ENCODE data around the gene CFAP68.

Gene CFAP68

DNA sequence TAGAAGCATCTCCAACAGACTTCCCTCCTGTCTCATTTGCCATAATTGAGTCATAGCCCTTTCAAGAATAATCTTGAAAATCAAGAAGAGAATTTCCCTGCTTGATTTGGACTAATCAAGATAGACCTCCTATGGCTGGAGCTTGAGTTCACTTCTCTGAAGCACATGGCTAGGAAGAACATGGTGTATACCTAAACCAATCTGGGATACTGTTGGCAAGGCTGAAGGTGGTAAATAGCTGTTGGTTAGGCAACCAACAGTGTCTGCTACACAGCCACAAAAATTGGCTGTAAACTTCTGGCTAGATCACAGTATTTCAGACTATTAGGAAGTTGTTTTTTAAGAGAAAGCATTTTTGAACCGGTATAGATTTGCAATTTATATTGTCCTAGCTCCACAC lies 27.3 kb downstream of the CFAP68 start:
- CTCF ChIA-PET, result no interaction called here
- no peak for TF ChIP-seq RBAK (tag by site-specific recombination; IDR thresholded peaks at IDR 0.05)
- no peak for TF ChIP-seq ZNF560 (tag by site-specific recombination; IDR thresholded peaks at IDR 0.05; ENCODE audit: borderline replicate concordance)
- TF ChIP-seq ZNF280D (tag by site-specific recombination; IDR thresholded peaks at IDR 0.05), result no peak
- H3K9me3 ChIP-seq (ENCODE audit: control insufficient read depth, insufficient read depth, low read depth, low read length), result no peaks in the 10 kb centered on the region
- no peaks in the 10 kb centered on the region for H3K4me1 ChIP-seq (ENCODE audit: control insufficient read depth, insufficient read depth, low read length)
- H3K36me3 ChIP-seq (ENCODE audit: control insufficient read depth in 2 of 2, insufficient read depth in 1 of 2, low read length in 2 of 2), result no peaks in the 10 kb centered on the region
- H3K4me3 ChIP-seq (ENCODE audit: low read depth, low read length), result no peak overlapping the region
- H3K27ac ChIP-seq (ENCODE audit: extremely low read depth, low read depth, low read length), result no peak overlapping the region
- POLR2A ChIA-PET, result no interaction called here

DNA sequence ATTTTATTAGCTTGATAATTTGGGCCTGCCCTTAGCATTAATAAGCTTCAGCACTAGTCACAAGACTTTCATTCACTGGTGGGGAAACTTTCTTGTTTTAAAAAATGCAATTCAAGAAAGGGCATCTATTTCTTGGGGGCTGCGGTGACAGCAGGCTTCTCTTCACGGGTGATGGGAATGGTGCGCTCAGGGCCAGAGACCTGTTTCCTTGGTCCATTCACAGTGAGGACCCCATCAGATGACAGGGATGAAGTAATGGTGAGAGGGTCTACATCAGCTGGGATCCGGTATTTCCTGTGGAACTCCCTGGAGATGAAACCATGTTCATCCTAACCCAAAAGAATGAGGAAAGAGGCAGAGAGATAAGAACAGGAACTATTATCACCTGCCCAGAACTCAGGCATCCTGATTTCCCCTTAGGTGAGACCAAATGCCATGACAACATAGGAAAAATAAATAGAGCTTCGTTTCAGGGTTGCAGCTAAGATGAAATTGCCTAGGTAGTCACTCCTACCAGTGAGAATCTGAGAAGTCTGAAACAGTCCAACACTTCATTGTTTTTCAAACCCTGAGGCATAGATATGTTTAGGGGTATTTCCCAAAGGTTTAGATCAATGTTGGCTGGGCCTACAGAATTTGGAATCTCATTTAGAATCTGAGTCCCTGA lies 29.4 kb downstream of the CFAP68 start:
- TF ChIP-seq ZNF404 (tag by site-specific recombination; IDR thresholded peaks at IDR 0.05), result no peak
- no peak for TF ChIP-seq ZNF302 (tag by site-specific recombination; IDR thresholded peaks at IDR 0.05; ENCODE audit: low read depth)
- no peak for TF ChIP-seq ZNF433 (tag by site-specific recombination; IDR thresholded peaks at IDR 0.05; ENCODE audit: low read depth)
- no peak for TF ChIP-seq ZNF621 (tag by site-specific recombination; IDR thresholded peaks at IDR 0.05)
- no peak for TF ChIP-seq ZNF423 (tag by site-specific recombination; IDR thresholded peaks at IDR 0.05)
- TF ChIP-seq HOXC10 (CRISPR knock-in tag; IDR thresholded peaks at IDR 0.05), result no peak
- no peak for TF ChIP-seq ZNF202 (tag by site-specific recombination; IDR thresholded peaks at IDR 0.05; ENCODE audit: borderline replicate concordance)
- no peak for TF ChIP-seq ZBTB8A (tag by site-specific recombination; IDR thresholded peaks at IDR 0.05)
- no peak for TF ChIP-seq IKZF3 (tag by site-specific recombination; IDR thresholded peaks at IDR 0.05)
- no peak for TF ChIP-seq RBAK (tag by site-specific recombination; IDR thresholded peaks at IDR 0.05)
- no peak for TF ChIP-seq YY1 (tag by site-specific recombination; IDR thresholded peaks at IDR 0.05)
- TF ChIP-seq ZBTB48 (tag by site-specific recombination; IDR thresholded peaks at IDR 0.05), result no peak
- no peak for TF ChIP-seq ZNF266 (tag by site-specific recombination; IDR thresholded peaks at IDR 0.05; ENCODE audit: low read depth)
- no peak for TF ChIP-seq ZNF580 (tag by site-specific recombination; IDR thresholded peaks at IDR 0.05)
- no peak for TF ChIP-seq BCL11A (tag by site-specific recombination; IDR thresholded peaks at IDR 0.05; ENCODE audit: low read depth)
- TF ChIP-seq ZNF19 (tag by site-specific recombination; IDR thresholded peaks at IDR 0.05; ENCODE audit: low read depth), result no peak
- TF ChIP-seq ZNF660 (tag by site-specific recombination; IDR thresholded peaks at IDR 0.05), result no peak
- TF ChIP-seq ZNF133 (tag by site-specific recombination; IDR thresholded peaks at IDR 0.05), result no peak
- Histone ChIP-seq H3K9me3 (ENCODE audit: control insufficient read depth, insufficient read depth, low read depth, low read length) (no peaks in the 10 kb centered on the region), H3K4me1 (ENCODE audit: control insufficient read depth, insufficient read depth, low read length) (no peaks in the 10 kb centered on the region), H3K36me3 (ENCODE audit: control insufficient read depth in 2 of 2, insufficient read depth in 1 of 2, low read length in 2 of 2) (no peaks in the 10 kb centered on the region), H3K27ac (ENCODE audit: extremely low read depth, low read depth, low read length) (no peak overlapping the region), H3K4me3 (ENCODE audit: low read depth, low read length) (no peak overlapping the region)
- ChIA-PET CTCF (interaction anchor here (0.5 to 1.0 kb wide), 3 partner anchors 9 to 136 kb away, joined by 3 to 4 read pairs (median 3); no protein-coding TSS in a partner anchor), POLR2A (interaction anchor here (1.2 kb wide), 1 partner anchor 37 kb away, joined by 4 read pairs; the partner anchor contains the start of gene ALG9)

GRCh38 chr11:111909378-111909777 lies 30.0 kb downstream of the CFAP68 start:
- no peak overlapping the region for H3K27ac ChIP-seq (ENCODE audit: extremely low read depth, low read depth, low read length)
- no peaks in the 10 kb centered on the region for H3K9me3 ChIP-seq (ENCODE audit: control insufficient read depth, insufficient read depth, low read depth, low read length)
- POLR2A ChIA-PET, result interaction anchor here (1.2 kb wide), 1 partner anchor 38 kb away, joined by 4 read pairs; the partner anchor contains the start of gene ALG9
- no peaks in the 10 kb centered on the region for H3K36me3 ChIP-seq (ENCODE audit: control insufficient read depth in 2 of 2, insufficient read depth in 1 of 2, low read length in 2 of 2)
- no peaks in the 10 kb centered on the region for H3K4me1 ChIP-seq (ENCODE audit: control insufficient read depth, insufficient read depth, low read length)
- H3K4me3 ChIP-seq (ENCODE audit: low read depth, low read length), result no peak overlapping the region
- CTCF ChIA-PET, result no interaction called here
- TF ChIP-seq, protein P1, sequence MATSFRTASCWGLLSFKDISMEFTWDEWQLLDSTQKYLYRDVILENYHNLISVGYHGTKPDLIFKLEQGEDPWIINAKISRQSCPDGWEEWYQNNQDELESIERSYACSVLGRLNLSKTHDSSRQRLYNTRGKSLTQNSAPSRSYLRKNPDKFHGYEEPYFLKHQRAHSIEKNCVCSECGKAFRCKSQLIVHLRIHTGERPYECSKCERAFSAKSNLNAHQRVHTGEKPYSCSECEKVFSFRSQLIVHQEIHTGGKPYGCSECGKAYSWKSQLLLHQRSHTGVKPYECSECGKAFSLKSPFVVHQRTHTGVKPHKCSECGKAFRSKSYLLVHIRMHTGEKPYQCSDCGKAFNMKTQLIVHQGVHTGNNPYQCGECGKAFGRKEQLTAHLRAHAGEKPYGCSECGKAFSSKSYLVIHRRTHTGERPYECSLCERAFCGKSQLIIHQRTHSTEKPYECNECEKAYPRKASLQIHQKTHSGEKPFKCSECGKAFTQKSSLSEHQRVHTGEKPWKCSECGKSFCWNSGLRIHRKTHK (tag by site-specific recombination; IDR thresholded peaks at IDR 0.05), result no peak
- TF ChIP-seq ZNF146 (tag by site-specific recombination; IDR thresholded peaks at IDR 0.05) (no peak), ZNF214 (tag by site-specific recombination; IDR thresholded peaks at IDR 0.05; ENCODE audit: borderline replicate concordance) (no peak), MZF1 (tag by site-specific recombination; IDR thresholded peaks at IDR 0.05; ENCODE audit: borderline replicate concordance) (no peak), ZNF776 (tag by site-specific recombination; IDR thresholded peaks at IDR 0.05; ENCODE audit: borderline replicate concordance) (no peak)
- TF ChIP-seq, protein P2, sequence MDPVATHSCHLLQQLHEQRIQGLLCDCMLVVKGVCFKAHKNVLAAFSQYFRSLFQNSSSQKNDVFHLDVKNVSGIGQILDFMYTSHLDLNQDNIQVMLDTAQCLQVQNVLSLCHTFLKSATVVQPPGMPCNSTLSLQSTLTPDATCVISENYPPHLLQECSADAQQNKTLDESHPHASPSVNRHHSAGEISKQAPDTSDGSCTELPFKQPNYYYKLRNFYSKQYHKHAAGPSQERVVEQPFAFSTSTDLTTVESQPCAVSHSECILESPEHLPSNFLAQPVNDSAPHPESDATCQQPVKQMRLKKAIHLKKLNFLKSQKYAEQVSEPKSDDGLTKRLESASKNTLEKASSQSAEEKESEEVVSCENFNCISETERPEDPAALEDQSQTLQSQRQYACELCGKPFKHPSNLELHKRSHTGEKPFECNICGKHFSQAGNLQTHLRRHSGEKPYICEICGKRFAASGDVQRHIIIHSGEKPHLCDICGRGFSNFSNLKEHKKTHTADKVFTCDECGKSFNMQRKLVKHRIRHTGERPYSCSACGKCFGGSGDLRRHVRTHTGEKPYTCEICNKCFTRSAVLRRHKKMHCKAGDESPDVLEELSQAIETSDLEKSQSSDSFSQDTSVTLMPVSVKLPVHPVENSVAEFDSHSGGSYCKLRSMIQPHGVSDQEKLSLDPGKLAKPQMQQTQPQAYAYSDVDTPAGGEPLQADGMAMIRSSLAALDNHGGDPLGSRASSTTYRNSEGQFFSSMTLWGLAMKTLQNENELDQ (tag by site-specific recombination; IDR thresholded peaks at IDR 0.05; ENCODE audit: low read depth), result no peak
